KOPT-K1 (cell line): Measurements from ENCODE around the gene ATP6AP1.
"Not testable (repeated sequence)": the region's sequence is repeated elsewhere in the genome, so short reads cannot be mapped to it uniquely, and the experiment has no call there.

ENCODE experiments used
- H3K27ac ChIP-seq: fragments of 200-600 bp; sonication (generic); 2 replicates; pipeline ENCODE4 v1.5.1; 2016; ENCODE audit warnings: antibody characterized with exemption, mild to moderate bottlenecking, low read depth, low read length; ENCODE audit not compliant: poor library complexity, severe bottlenecking
- H3K36me3 ChIP-seq: fragments of 200-600 bp; sonication (generic); 2 replicates; pipeline ENCODE4 v1.5.1; 2017; ENCODE audit warnings: antibody characterized with exemption, mild to moderate bottlenecking, low read length, moderate library complexity; ENCODE audit not compliant: insufficient read depth
- H3K9me3 ChIP-seq: fragments of 200-600 bp; sonication (generic); 2 replicates; pipeline ENCODE4 v1.5.1; 2017; ENCODE audit warnings: antibody characterized with exemption, low read length, mild to moderate bottlenecking; ENCODE audit not compliant: insufficient read depth, poor library complexity, severe bottlenecking

ATP6AP1 gene

DNA sequence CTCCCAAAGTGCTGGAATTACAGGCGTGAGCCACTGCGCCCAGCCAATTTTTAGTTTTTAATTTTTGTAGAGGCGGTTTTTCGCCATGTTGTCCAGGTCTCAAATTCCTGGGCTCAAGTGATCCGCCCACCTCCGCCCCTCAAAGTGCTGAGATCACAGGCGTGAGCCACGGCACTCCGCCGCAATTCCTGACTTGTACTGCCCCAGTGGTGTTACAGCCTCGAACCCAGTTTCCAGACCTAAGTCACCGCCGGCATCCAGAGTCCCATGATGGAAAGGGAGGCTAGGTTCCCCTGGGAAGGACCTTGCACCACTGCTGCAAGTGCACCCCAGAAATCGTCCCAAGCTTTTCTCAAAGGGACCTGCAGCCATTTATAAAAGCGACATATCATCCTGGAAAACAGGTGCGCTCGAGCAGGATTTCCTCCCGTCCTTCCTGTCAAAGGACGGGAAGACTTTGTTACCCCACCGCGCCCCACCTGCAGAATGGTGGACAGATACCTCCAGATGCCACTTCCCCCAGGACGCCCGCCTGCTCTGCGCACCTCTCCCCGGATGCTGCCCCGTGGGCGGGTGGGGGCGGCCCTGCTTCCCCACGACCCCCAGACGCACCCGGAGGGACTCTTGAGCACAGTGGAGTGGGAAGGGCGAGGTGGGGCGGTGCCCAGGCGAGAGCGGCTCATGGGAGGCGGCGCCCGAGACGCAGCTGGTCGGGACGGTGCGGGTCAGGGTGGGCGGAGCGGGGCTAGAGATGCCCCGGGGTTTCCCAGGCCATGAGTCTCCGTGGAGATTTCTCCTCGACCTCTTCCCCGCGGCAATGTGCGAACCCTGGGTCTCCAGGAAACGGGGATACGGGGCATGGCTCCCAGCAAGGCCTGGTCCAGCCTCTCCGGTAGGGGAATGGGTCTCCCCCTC lies 31.2 kb upstream of the ATP6AP1 start:
- Histone ChIP-seq H3K36me3 (peaks cover 28% of the 10 kb centered on the region), H3K27ac (peak overlapping the region; percentile 91), H3K9me3 (no peaks in the 10 kb centered on the region)

GRCh38 chrX:154397888-154398667 lies 30.4 kb upstream of the ATP6AP1 start, which contains the start of gene RPL10:
Gene RPL10 (plus strand): TSS chrX:154398377. CDS start chrX:154398520, 143 bp downstream.
- Histone ChIP-seq H3K27ac (peak within 1 kb of the TSS; percentile 91), H3K9me3 (no peaks in the 10 kb centered on the region), H3K36me3 (peaks cover 28% of the 10 kb centered on the region)

- H3K27ac ChIP-seq, result peak overlapping the region; percentile 91
- H3K9me3 ChIP-seq, result no peaks in the 10 kb centered on the region
- peaks cover 28% of the 10 kb centered on the region for H3K36me3 ChIP-seq
These were observed 29.6 kb upstream of the ATP6AP1 start for GRCh38 chrX:154398668-154399526.

GRCh38 chrX:154399527-154400368 lies 28.7 kb upstream of the ATP6AP1 start:
- H3K27ac ChIP-seq, result peak overlapping the region; percentile 91
- H3K9me3 ChIP-seq, result no peaks in the 10 kb centered on the region
- peaks cover 28% of the 10 kb centered on the region for H3K36me3 ChIP-seq

- H3K9me3 ChIP-seq, H3K27ac ChIP-seq: not testable (repeated sequence)
These were observed 28.1 kb upstream of the ATP6AP1 start for GRCh38 chrX:154400369-154400817.

GRCh38 chrX:154401045-154401799 lies 27.3 kb upstream of the ATP6AP1 start:
- peaks cover 28% of the 10 kb centered on the region for H3K36me3 ChIP-seq
- H3K27ac ChIP-seq, result no peak overlapping the region
- H3K9me3 ChIP-seq, result no peaks in the 10 kb centered on the region

More at GRCh38 chrX:154400369-154400817, 28.1 kb upstream of the ATP6AP1 start:
- peaks cover 28% of the 10 kb centered on the region for H3K36me3 ChIP-seq

DNA sequence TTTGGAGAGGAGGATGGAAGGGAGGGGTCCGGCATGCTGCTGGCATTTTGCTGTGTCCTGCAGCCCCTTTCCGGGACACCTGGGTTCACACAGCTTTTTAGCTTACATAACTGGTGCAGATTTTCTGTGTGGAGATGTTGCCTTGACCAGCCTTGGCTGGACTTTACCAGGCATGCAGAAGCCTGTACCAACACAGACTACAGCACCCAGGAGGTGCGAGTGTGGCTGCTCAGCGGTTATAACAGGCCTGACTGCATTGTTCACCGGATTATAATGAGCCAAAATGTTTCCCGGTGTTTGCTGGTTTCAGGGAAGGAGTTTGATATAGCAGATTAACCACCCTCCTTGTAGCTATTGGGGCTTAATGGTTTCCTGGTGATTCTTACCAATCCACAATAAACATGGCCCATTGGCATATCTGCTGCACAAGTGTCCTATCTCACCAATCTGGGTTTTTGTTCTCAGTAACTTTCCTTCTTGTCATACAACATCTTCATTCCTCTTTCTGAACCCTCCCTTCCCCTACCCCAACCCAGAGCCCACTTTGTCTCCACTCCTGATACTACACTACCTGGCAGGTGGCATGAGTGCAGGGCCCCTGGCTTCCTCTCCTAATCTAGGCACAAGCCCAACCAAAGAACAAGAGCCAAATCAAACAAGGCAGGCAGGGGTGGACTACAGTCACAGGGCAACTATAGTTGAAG lies 26.4 kb upstream of the ATP6AP1 start:
- Histone ChIP-seq H3K36me3 (peaks cover 28% of the 10 kb centered on the region), H3K9me3 (no peaks in the 10 kb centered on the region), H3K27ac (no peak overlapping the region)

DNA sequence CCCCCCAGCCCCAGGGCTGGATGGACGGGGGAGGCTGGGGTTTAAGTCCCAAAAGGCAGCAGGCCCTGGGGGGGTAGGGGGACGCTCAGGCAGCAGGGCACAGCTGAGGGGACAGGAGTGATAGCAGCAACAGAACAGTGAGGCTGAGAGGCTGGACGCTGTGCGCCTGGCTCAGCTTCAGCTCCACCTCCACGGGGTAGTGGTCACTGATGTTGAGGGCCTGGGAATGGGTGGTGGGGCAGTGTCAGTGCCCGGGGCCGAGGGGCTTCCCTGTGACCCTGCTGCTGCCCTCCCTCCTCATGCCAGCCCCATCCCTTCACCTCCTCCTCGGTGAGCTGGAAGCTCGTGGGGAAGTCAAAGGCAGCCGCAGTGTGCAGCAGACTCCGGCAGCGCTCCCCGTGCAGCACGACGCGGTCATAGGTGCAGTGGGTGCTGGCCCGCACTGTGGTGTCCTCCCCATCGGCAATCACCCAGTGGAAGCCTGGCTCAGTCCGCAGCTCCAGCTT lies 25.8 kb upstream of the ATP6AP1 start:
- no peak overlapping the region for H3K27ac ChIP-seq
- H3K9me3 ChIP-seq, result no peaks in the 10 kb centered on the region

GRCh38 chrX:154403192-154403591 lies 25.3 kb upstream of the ATP6AP1 start:
- H3K36me3 ChIP-seq, result peaks cover 28% of the 10 kb centered on the region
- no peak overlapping the region for H3K27ac ChIP-seq
- no peaks in the 10 kb centered on the region for H3K9me3 ChIP-seq

More for the DNA sequence above, 25.8 kb upstream of the ATP6AP1 start:
- H3K36me3 ChIP-seq, result peaks cover 28% of the 10 kb centered on the region

DNA sequence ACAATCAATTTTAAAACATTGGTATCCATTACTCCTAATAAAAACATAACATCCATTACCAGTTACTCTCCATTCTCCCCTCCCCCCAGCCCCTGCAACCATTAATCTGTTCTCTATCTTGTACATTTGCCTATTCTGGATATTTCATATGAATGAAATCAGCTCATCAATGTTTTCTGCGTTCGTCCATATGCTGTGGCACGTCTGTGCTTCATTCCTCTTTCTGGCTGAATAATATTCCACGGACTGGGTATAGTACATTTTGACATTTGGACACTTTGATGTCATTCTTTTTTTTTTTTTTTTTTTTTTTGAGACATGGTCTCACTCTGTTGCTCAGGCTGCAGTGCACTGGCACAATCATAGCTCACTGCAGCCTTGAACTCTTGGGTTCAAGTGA lies 24.6 kb upstream of the ATP6AP1 start:
- Histone ChIP-seq H3K36me3 (peaks cover 26% of the 10 kb centered on the region), H3K9me3 (no peaks in the 10 kb centered on the region), H3K27ac (no peak overlapping the region)

DNA sequence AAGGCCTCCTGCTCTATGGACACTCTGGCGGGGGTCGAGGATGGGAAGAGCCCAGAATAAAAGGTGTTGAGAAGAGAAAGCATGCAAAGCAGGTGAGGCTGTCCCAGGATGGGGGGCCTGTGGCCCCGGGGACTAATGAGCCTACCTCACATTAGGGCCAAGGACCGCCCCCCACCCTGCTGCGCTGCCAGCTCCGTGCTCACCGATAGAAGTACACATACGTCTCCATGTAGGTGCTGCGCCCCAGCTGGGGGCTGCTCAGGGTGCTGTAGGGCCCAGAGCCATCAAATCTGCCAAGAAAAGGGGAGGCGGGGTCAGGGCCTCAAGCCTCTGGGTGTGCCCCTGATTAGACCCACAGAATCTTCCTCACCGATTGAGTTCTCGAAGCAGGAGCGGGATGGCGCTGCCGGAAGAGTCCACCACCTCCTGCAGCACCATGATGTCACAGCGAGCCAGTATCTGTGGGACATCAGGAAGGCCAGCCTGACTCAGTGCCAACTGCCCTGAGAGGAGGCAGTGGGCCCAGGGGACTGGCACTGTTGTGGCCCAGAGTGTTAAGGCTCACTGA lies 23.8 kb upstream of the ATP6AP1 start:
- Histone ChIP-seq H3K36me3 (peaks cover 18% of the 10 kb centered on the region), H3K27ac (no peak overlapping the region)

GRCh38 chrX:154408659-154409221 lies 19.7 kb upstream of the ATP6AP1 start:
- no peaks in the 10 kb centered on the region for H3K9me3 ChIP-seq
- peaks cover 4% of the 10 kb centered on the region; the same call in 1 of the 2 replicates for H3K36me3 ChIP-seq
- H3K27ac ChIP-seq, result no peak overlapping the region

More for the DNA sequence above, 23.8 kb upstream of the ATP6AP1 start:
- H3K9me3 ChIP-seq, result no peaks in the 10 kb centered on the region
